Kidney capillary endothelial cell (primary cell): ENCODE results near the gene NOVA2.
A peak's percentile ranks its signal among the peaks of the same experiment; 100 is the strongest.

Source experiments
- DNase-seq: peaks from one replicate; pipeline ENCODE4 v3.0.0-alpha.2; 2018; ENCODE audit warnings: low spot score

The NOVA2 gene

GRCh38 chr19:45960595-45961235, 12.9 kb downstream of the NOVA2 start:
- DNase-seq = no peak

DNA sequence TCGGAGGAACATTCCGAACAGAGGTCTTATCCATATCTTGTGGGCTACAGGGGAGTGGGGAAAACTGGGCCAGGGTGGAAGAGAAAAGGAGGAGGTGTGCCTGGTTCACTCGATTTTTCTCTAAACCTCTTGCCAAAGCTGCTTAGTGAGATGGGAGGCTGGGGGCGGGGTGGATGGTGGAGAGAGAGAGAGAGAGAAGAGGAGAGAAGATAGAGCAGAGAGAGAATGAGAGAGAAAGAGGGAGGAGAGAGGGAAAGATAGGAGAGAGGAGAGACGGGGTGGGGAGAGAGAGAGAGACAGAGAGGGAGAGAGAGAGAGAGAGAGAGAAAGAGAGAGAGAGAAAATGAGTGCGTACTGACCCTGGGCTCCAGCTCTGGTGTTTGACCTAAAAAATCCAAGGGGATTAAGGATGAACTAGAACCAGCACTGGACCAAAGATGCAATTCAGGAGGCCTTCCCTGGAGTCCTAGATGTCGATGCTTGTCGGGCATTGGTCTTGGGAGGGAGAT, 14.1 kb downstream of the NOVA2 start:
- no peak for DNase-seq

DNA sequence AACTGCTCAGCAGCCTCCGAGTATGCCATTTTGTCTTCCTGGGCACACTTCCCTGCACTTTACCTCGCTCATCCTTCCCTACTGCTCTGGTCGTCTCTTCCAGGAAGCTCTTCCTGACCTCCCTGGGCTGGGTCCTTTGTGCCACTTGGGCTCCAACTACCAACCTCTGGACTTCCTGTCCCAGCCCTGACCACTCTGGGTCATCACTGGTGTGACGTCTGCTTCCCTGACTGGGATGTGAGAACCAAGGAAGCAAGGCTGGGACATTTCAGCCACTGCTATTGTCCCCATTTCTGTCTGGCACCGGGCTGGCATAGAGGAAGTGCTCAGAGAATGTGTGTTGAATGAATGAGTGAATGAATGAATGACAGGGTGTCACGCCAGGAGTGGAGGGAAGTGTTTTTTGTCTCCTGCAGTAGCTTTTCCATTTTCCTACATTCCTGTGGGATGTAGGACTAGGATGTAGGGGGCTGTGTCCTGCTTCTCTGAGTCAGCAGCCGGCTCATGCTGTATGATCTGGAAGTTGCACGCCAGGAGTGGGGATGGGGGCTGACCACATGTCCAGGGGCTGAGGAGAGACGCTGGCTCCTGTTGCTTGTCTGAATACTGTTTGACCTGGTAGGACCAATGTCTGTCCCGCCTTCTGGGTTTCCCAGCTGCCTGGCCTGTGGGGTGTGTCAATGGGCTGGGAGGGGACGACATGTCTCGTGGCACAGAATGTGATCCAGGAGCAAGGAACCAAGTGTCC, 14.7 kb downstream of the NOVA2 start:
- peak; percentile 96 for DNase-seq

DNA sequence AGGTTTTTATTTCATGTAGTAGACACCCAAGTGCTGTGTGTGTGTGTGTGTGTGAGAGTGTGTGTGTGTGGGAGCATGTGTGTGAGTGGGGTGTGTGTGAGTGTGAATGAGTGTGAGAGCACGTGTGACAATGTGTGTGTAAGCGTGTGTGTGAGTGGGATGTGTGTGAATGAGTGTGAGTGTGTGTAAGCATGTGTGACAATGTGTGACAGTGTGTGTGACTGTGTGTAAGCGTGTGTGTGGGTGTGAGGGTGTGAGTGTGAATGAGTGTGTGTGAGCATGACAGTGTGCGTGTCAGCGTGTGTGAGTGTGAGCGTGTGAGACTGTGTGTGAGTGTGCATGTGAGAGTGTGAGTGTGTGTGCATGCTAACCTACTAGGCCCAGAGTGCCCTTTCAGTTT, 15.3 kb downstream of the NOVA2 start:
- no peak for DNase-seq

- peak; percentile 98 for DNase-seq
Observed at GRCh38 chr19:45955905-45956608, 17.6 kb downstream of the NOVA2 start.

- no peak for DNase-seq
Observed at GRCh38 chr19:45954156-45954555, 19.5 kb downstream of the NOVA2 start.

DNA sequence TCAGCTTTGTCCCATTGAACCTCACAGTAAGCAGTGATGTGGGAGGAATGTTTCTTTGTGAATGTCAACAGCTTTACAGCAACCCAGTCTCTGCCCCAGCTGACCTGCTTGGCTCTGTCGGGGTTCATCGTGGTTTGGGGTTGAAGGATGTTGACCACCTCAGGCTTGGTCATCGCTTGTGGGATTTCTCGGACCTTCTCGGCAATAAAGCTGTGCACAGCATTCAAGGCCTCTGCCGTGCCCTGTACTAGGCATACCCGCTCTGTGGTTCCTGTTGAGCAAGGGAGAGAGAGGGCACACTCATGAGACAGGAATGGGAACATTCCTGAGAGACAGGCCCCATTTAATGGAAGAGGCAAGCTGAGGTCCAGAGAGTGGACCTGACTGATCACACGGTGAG, 20.0 kb downstream of the NOVA2 start:
- no peak for DNase-seq

- DNase-seq = no peak
Observed at GRCh38 chr19:45952686-45953505, 20.8 kb downstream of the NOVA2 start.

DNA sequence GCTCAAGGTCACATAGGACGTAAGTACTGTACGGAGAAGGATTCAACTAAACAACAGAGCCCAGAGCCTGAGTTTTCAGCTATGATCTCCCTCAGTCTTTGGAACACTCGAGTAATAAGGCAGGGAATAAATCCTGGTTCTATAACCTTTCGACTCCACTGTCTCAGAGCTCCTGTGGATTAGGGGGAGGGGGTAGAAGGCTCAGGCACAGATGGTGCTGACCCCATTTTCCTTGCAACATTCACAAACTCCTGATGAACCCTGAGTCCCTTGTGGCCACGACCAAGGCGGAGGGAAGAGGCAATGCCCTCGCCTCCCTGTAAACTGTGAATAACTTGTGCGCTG, 21.4 kb downstream of the NOVA2 start:
- DNase-seq = no peak

GRCh38 chr19:45947926-45948325, 25.7 kb downstream of the NOVA2 start:
- no peak for DNase-seq

GRCh38 chr19:45940515-45940805, 33.2 kb downstream of the NOVA2 start:
- no peak for DNase-seq

- no peak for DNase-seq
Observed at GRCh38 chr19:45939792-45940514, 33.7 kb downstream of the NOVA2 start.

GRCh38 chr19:45938733-45939319, 34.8 kb downstream of the NOVA2 start:
- DNase-seq = peak; percentile 59

- DNase-seq = no peak
Observed at GRCh38 chr19:45935267-45935666, 38.4 kb downstream of the NOVA2 start.

DNA sequence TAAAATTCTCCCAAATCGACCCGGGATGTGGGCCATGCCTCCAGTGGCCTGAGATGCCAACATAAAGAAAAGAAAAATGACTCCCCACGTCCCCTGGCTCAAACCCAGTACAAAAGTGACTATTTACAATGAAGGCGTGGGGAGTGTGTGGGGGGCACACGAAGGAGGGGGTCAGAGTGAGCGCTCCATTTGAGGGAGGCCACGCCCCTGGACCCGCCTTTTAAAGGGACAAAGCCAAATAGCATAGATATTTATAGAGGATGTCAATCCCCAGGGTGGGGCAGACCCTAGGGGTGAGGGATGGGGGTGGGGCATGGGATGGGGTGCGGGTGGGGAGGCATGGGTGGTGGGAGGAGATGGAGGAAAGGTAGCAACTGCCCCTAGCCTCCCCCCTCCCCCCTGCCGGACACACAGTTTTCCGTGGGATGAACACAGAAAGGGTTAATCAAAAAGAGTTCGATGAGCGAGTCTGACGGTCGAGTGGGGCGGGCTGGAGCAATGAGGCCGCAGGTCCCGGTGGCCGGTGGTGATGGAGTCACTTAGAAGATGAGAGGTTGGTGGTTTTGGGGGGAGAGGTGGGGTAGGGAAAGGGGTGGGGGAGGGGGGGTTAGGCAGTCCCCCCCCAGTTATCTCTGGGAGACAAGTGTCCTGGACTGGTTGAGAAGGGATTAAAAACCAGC, 39.0 kb downstream of the NOVA2 start:
- no peak for DNase-seq

DNA sequence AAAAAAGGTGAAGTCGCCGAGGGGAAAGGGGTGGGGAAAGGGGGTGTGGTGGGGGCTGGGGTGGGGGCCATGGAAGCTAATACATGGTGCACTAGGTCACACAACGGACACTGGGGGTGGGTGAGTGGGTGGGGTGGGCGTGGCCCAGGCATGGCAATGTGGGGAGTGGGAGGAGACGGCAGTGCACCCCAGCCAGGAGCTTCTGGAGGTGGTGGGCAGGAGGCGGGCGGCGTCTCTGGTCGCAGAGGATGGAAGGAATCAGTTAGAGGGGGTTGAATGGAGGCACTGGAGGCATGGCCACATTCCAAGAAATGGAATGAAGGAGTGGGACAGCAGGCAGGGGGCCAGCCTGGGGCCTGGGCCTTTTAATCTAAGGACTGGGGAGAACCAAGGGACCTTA, 39.9 kb downstream of the NOVA2 start:
- DNase-seq = no peak

DNA sequence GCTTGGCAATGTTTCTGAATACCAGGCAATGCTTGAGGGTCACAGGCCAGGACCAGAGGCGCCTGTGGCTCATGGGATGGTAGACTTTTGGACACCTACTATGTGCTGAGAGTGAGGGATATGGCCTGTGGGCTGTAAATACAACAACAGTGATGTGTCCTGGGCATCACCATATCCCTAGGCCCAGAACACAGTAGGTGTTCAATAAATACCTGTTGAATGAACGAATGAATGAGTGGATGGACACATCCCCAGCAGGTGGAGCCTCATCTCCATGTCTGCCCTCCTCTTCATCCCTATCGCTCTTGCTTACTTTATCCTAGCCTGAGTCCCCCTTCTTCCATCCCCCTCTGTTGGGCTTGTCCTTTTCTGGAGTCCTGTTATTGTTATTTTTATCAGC, 42.6 kb downstream of the NOVA2 start:
- no peak for DNase-seq

GRCh38 chr19:45929247-45929646, 44.4 kb downstream of the NOVA2 start:
- DNase-seq = no peak

GRCh38 chr19:45927565-45928261, 46.0 kb downstream of the NOVA2 start:
- DNase-seq = peak; percentile 90

GRCh38 chr19:45924891-45925447, 48.7 kb downstream of the NOVA2 start:
- DNase-seq = no peak
